ENCODE data around the gene CEACAM18. TPM values are rescaled to one million over a fixed set of nuclear protein-coding genes. Genes with fewer than 3 reads are reported as not detected.

Gene CEACAM18
- total and polyA plus RNA-seq, 2 of the 4 experiments (the other 2 are of a cell fraction), result not detected

- Histone ChIP-seq H3K27ac (ENCODE audit: insufficient read depth, low read length) (no peak within 1 kb of the TSS), H3K4me1 (ENCODE audit: control insufficient read depth, insufficient read depth, low read length) (no peaks in the 10 kb centered on the region), H3K9me3 (ENCODE audit: control insufficient read depth, insufficient read depth, low read length) (peaks cover 6% of the 10 kb centered on the region; the same call in 1 of the 2 replicates), H4K5ac (ENCODE audit: low read depth, low read length) (no peak within 1 kb of the TSS), H2BK15ac (ENCODE audit: low read depth, low read length) (no peak within 1 kb of the TSS), H2AFZ (replicated peaks; ENCODE audit: low read length, poor library complexity) (no peak within 1 kb of the TSS), H3K4me2 (ENCODE audit: low read depth, low read length) (no peak within 1 kb of the TSS), H3K27me3 (ENCODE audit: control insufficient read depth, insufficient read depth, low read length) (no peaks in the 10 kb centered on the region), H3K23ac (ENCODE audit: low read depth, low read length) (no peak within 1 kb of the TSS), H3K36me3 (ENCODE audit: control insufficient read depth, insufficient read depth, low read length) (no peaks in the 10 kb centered on the region), H4K91ac (ENCODE audit: insufficient read depth, low read depth, low read length) (no peak within 1 kb of the TSS), H3K9me1 (ENCODE audit: insufficient read depth, low read length) (no peaks in the 10 kb centered on the region), H2BK5ac (ENCODE audit: low read depth, low read length, poor library complexity, severe bottlenecking) (no peak within 1 kb of the TSS), H3K14ac (replicated peaks; ENCODE audit: low read depth, low read length) (no peak within 1 kb of the TSS), H2AK5ac (ENCODE audit: low read depth, low read length) (no peak within 1 kb of the TSS), H3K9ac (ENCODE audit: low read depth, low read length) (no peak within 1 kb of the TSS), H4K8ac (ENCODE audit: low read depth in 2 of 2, low read length in 2 of 2) (no peak within 1 kb of the TSS), H3K56ac (ENCODE audit: extremely low read depth, insufficient read depth, low read length) (no peak within 1 kb of the TSS), H2BK20ac (ENCODE audit: low read depth, low read length) (no peak within 1 kb of the TSS), H2BK120ac (ENCODE audit: low read depth, low read length) (no peak within 1 kb of the TSS), H4K20me1 (ENCODE audit: insufficient read depth, low read length) (no peaks in the 10 kb centered on the region), H2AK9ac (replicated peaks; ENCODE audit: low read depth, low read length, poor library complexity) (no peak within 1 kb of the TSS), H3K4ac (ENCODE audit: low read depth, low read length) (no peak within 1 kb of the TSS), H3K4me3 (ENCODE audit: insufficient read depth, low read depth, low read length) (no peak within 1 kb of the TSS), H3K18ac (ENCODE audit: low read depth, low read length) (no peak within 1 kb of the TSS), H3K79me1 (ENCODE audit: low read depth in 1 of 2, low read length in 2 of 2) (no peaks in the 10 kb centered on the region)
- WGBS, 2 experiments (ENCODE audit: extremely low coverage in 2 of 2, insufficient read length in 1 of 2), result no CpG with 5 or more reads among the region's 12 CpGs
- TF ChIP-seq NFE2L2 (IDR thresholded peaks at IDR 0.05; ENCODE audit: low read depth, low read length), result no peak
- TF ChIP-seq RFX5 (IDR thresholded peaks at IDR 0.05; ENCODE audit: low read depth, low read length), result no peak
- TF ChIP-seq USF2 (IDR thresholded peaks at IDR 0.05; ENCODE audit: low read depth, low read length), result no peak
- TF ChIP-seq FOS (IDR thresholded peaks at IDR 0.05; ENCODE audit: low read depth, low read length), result no peak
- POLR2A ChIA-PET (ENCODE audit: unreplicated experiment), result no interaction called here
- no TSS peak for BruUV-seq (replicated peaks)
- DNase-seq (no peak), ATAC-seq (ENCODE audit: low read depth) (no peak)
- dilution Hi-C loops (cut with HindIII; ENCODE audit: low sequenced_read_pairs, unreplicated experiment), result no loop called here
- intact Hi-C loops (cut with micrococcal nuclease), result no loop called here
- CTCF ChIA-PET, result no interaction called here
- in situ Hi-C loops (cut with MboI; ENCODE audit: low sequenced_read_pairs), result no loop called here
Observed at GRCh38 chr19:51501594-51502263, 23.4 kb downstream of the CEACAM18 start, which contains the start of gene SIGLEC12. Gene SIGLEC12 (minus strand): TSS chr19:51501800. CDS start chr19:51501733, 67 bp downstream.

All from IMR-90 (cell line).